Measurements from ENCODE around the gene CRYGS.

GRCh38 chr3:186540221-186540834 lies 3.9 kb downstream of the CRYGS start:
- TF ChIP-seq CTCF (IDR thresholded peaks at IDR 0.05) (peak; percentile 72 to 88 (median 80)), POLR2A (IDR thresholded peaks at IDR 0.05) (no peak)
